ENCODE data around the gene ITGA11.

DNA sequence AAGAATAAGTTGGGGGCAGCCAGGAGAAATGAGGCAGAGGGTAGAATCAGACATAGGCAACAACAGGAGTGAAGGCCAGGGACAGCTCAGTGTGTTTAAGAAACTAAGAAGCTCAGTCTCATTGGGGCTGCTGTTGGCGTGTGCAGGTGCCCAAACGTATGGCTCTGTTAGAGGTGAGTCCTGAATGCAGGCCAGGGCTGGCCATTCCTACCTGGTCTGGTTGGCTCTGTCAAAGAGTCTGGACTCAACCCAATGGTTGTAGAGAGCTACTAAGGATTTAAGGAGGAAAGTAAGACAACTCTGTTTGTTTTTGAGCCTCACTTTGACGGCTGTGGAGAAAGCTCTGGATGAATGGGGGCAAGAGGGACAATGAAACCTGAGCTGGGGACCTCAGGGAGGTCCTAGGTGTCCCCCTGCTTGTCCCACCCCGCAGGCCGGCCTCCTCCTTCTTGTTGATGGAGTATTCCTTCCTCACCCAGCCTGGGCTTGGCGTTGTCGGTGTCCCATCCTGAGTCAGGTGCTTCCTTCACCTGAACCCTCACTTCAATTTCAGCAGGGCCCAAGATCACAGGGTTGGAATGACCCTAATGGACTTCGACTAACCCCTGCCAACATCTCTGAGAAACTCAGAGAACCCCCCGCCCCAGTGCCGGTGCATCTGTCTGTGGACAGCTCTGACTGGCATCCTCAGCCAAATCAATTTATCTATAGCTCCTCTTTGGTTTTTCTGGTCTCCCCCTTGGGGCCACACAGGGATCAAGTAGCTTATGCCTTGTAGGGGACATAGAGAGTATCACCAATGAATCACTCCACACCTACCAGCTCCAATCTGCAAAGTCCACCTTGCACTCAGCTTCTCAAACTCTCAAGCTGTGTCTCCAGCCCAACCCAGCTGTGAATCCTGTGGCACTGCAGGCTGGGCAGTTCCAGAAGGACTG, 8.3 kb downstream of the ITGA11 start:
- TF ChIP-seq, protein P1, sequence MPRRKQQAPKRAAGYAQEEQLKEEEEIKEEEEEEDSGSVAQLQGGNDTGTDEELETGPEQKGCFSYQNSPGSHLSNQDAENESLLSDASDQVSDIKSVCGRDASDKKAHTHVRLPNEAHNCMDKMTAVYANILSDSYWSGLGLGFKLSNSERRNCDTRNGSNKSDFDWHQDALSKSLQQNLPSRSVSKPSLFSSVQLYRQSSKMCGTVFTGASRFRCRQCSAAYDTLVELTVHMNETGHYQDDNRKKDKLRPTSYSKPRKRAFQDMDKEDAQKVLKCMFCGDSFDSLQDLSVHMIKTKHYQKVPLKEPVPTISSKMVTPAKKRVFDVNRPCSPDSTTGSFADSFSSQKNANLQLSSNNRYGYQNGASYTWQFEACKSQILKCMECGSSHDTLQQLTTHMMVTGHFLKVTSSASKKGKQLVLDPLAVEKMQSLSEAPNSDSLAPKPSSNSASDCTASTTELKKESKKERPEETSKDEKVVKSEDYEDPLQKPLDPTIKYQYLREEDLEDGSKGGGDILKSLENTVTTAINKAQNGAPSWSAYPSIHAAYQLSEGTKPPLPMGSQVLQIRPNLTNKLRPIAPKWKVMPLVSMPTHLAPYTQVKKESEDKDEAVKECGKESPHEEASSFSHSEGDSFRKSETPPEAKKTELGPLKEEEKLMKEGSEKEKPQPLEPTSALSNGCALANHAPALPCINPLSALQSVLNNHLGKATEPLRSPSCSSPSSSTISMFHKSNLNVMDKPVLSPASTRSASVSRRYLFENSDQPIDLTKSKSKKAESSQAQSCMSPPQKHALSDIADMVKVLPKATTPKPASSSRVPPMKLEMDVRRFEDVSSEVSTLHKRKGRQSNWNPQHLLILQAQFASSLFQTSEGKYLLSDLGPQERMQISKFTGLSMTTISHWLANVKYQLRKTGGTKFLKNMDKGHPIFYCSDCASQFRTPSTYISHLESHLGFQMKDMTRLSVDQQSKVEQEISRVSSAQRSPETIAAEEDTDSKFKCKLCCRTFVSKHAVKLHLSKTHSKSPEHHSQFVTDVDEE (CRISPR knock-in tag; IDR thresholded peaks at IDR 0.05), result no peak
- TF ChIP-seq TCF4 (CRISPR knock-in tag; IDR thresholded peaks at IDR 0.05; ENCODE audit: borderline replicate concordance), result no peak
- no peak for TF ChIP-seq TOX (CRISPR knock-in tag; IDR thresholded peaks at IDR 0.05; ENCODE audit: borderline replicate concordance)
- TF ChIP-seq ZNF8 (CRISPR knock-in tag; IDR thresholded peaks at IDR 0.05), result no peak
- no peak for TF ChIP-seq PPARA (CRISPR knock-in tag; IDR thresholded peaks at IDR 0.05; ENCODE audit: borderline replicate concordance)
- no peak for TF ChIP-seq RARB (CRISPR knock-in tag; IDR thresholded peaks at IDR 0.05)
- TF ChIP-seq, protein P2, sequence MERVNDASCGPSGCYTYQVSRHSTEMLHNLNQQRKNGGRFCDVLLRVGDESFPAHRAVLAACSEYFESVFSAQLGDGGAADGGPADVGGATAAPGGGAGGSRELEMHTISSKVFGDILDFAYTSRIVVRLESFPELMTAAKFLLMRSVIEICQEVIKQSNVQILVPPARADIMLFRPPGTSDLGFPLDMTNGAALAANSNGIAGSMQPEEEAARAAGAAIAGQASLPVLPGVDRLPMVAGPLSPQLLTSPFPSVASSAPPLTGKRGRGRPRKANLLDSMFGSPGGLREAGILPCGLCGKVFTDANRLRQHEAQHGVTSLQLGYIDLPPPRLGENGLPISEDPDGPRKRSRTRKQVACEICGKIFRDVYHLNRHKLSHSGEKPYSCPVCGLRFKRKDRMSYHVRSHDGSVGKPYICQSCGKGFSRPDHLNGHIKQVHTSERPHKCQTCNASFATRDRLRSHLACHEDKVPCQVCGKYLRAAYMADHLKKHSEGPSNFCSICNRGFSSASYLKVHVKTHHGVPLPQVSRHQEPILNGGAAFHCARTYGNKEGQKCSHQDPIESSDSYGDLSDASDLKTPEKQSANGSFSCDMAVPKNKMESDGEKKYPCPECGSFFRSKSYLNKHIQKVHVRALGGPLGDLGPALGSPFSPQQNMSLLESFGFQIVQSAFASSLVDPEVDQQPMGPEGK (CRISPR knock-in tag; IDR thresholded peaks at IDR 0.05; ENCODE audit: borderline replicate concordance), result no peak
- TF ChIP-seq ESRRG (CRISPR knock-in tag; IDR thresholded peaks at IDR 0.05), result no peak
- TF ChIP-seq ARNTL (CRISPR knock-in tag; IDR thresholded peaks at IDR 0.05; ENCODE audit: borderline replicate concordance, low read depth), result no peak
- no peak for TF ChIP-seq ZNF70 (CRISPR knock-in tag; IDR thresholded peaks at IDR 0.05)
- no peak for TF ChIP-seq ZC3H10 (CRISPR knock-in tag; IDR thresholded peaks at IDR 0.05)

All from SK-N-SH treated with all-trans-retinoic acid at 6 μM for 48 hours (cell line).